GM23338 (cell line): Measurements from ENCODE around the gene CFAP65. TPM values are rescaled to one million over a fixed set of nuclear protein-coding genes. Genes with fewer than 3 reads are reported as not detected.

Experiments
- ATAC-seq: fragments of 200-7000 bp; cut with Tn5 transposase; 3 replicates; pipeline ENCODE4 v1.9.1; 2020
- DNase-seq: peaks from one replicate; pipeline ENCODE4 v3.0.0-alpha.2; 2015; ENCODE audit warnings: low spot score
- H2AFZ ChIP-seq: fragments of 200-600 bp; sonication (generic); 2 replicates; pipeline ENCODE4 v1.8.0; 2016; ENCODE audit warnings: antibody characterized with exemption, mild to moderate bottlenecking, moderate library complexity
- H3F3A ChIP-seq: fragments of 200-600 bp; sonication (generic); replicated peaks from 2 replicates; pipeline ENCODE4 v1.8.0; 2017; ENCODE audit warnings: antibody characterized with exemption, mixed run types, low read depth
- H3K27ac ChIP-seq: fragments of 200-600 bp; sonication (generic); 2 replicates; pipeline ENCODE4 v1.6.1; 2016; ENCODE audit warnings: low read depth
- H3K27me3 ChIP-seq: fragments of 200-600 bp; sonication (generic); 2 replicates; pipeline ENCODE4 v1.8.0; 2016; ENCODE audit warnings: mild to moderate bottlenecking, mixed run types, moderate library complexity; ENCODE audit not compliant: insufficient read depth
- H3K36me3 ChIP-seq: fragments of 200-600 bp; sonication (generic); 2 replicates; pipeline ENCODE4 v1.8.0; 2016; ENCODE audit warnings: mild to moderate bottlenecking; ENCODE audit not compliant: insufficient read depth
- H3K4me1 ChIP-seq: fragments of 200-600 bp; sonication (generic); 2 replicates; pipeline ENCODE4 v1.8.0; 2016; ENCODE audit warnings: mild to moderate bottlenecking, moderate library complexity; ENCODE audit not compliant: insufficient read depth
- H3K4me2 ChIP-seq: fragments of 200-600 bp; sonication (generic); 2 replicates; pipeline ENCODE4 v1.7.1; 2017; ENCODE audit warnings: mixed run types
- H3K4me3 ChIP-seq: fragments of 200-600 bp; sonication (generic); 2 replicates; pipeline ENCODE4 v1.6.1; 2016; ENCODE audit warnings: mixed run types
- H3K79me2 ChIP-seq: fragments of 200-600 bp; sonication (generic); replicated peaks from 2 replicates; pipeline ENCODE4 v1.8.0; 2017; ENCODE audit warnings: mild to moderate bottlenecking; ENCODE audit not compliant: insufficient read depth
- H3K9me2 ChIP-seq: fragments of 200-600 bp; sonication (generic); 2 replicates; pipeline ENCODE4 v1.8.0; 2017; ENCODE audit not compliant: insufficient read depth
- H4K20me1 ChIP-seq: fragments of 200-600 bp; sonication (generic); replicated peaks from 2 replicates; pipeline ENCODE4 v1.8.0; 2017; ENCODE audit warnings: mild to moderate bottlenecking; ENCODE audit not compliant: insufficient read depth
- H3K27ac Mint-ChIP-seq: 2 replicates; pipeline ENCODE4 v1.8.0; 2020; ENCODE audit warnings: inconsistent platforms, mild to moderate bottlenecking, moderate library complexity, mixed read lengths
- H3K27me3 Mint-ChIP-seq: 3 replicates; pipeline ENCODE4 v1.8.0; 2022; ENCODE audit warnings: low read depth, mild to moderate bottlenecking, moderate library complexity, mixed read lengths, inconsistent platforms; ENCODE audit not compliant: insufficient read depth, poor library complexity
- H3K36me3 Mint-ChIP-seq: 3 replicates; pipeline ENCODE4 v1.8.0; 2021; ENCODE audit warnings: low read depth, mild to moderate bottlenecking, inconsistent platforms, moderate library complexity, mixed read lengths
- H3K4me1 Mint-ChIP-seq: 3 replicates; pipeline ENCODE4 v1.8.0; 2020; ENCODE audit warnings: mild to moderate bottlenecking, inconsistent platforms, mixed read lengths
- H3K4me3 Mint-ChIP-seq: 3 replicates; pipeline ENCODE4 v1.8.0; 2021; ENCODE audit warnings: moderate library complexity, mild to moderate bottlenecking, inconsistent platforms, mixed read lengths
- H3K9me3 Mint-ChIP-seq: 3 replicates; pipeline ENCODE4 v1.8.0; 2020; ENCODE audit warnings: moderate library complexity, mild to moderate bottlenecking, inconsistent platforms, mixed read lengths
- CREB1 ChIP-seq: fragments of 250-450 bp; sonication (Bioruptor Pico); IDR thresholded peaks from 2 replicates; pipeline ENCODE4 v1.5.0; 2020; ENCODE audit warnings: low read depth, mild to moderate bottlenecking, moderate library complexity
- ETS1 ChIP-seq: IDR thresholded peaks from 2 replicates; pipeline ENCODE4 v1.6.1; 2016; ENCODE audit warnings: antibody characterized with exemption
- EZH2 ChIP-seq: fragments of 200-600 bp; sonication (generic); IDR thresholded peaks from one replicate; pipeline ENCODE4 v1.8.0; 2017; ENCODE audit warnings: antibody characterized with exemption, mild to moderate bottlenecking, low read depth; ENCODE audit not compliant: unreplicated experiment
- EZH2phosphoT487 ChIP-seq: fragments of 200-600 bp; sonication (generic); IDR thresholded peaks from one replicate; pipeline ENCODE4 v1.8.1; 2018; ENCODE audit warnings: antibody characterized with exemption; ENCODE audit not compliant: unreplicated experiment
- JUNB ChIP-seq: IDR thresholded peaks from one replicate; pipeline ENCODE4 v1.6.1; 2016; ENCODE audit warnings: antibody characterized with exemption; ENCODE audit not compliant: unreplicated experiment
- POLR2AphosphoS5 ChIP-seq: IDR thresholded peaks from 2 replicates; pipeline ENCODE4 v1.6.1; 2016; ENCODE audit warnings: antibody characterized with exemption, low read depth
- ZNF462 ChIP-seq: fragments of 250-450 bp; sonication (Bioruptor Pico); IDR thresholded peaks from 2 replicates; pipeline ENCODE4 v1.5.0; 2020; ENCODE audit warnings: mild to moderate bottlenecking, moderate library complexity
- polyA plus RNA-seq: library from polyadenylated mRNA; unstranded; fragments of >200 nt; fragmentation: Nextera tagmentation; extraction: Ambion mirVana; gene quantifications from 2 replicates; pipeline ENCODE4 v1.2.1, GENCODE V29; 2016
- total RNA-seq: library from RNA; depleted of rRNA; stranded (reverse); fragments of >200 nt; shearing (Covaris generic); gene quantifications from 2 replicates; pipeline ENCODE4 v1.2.3, GENCODE V29; 2014

Gene CFAP65
- total and polyA plus RNA-seq, 2 experiments from 2014 or later = 0.38 to 0.74 TPM

DNA sequence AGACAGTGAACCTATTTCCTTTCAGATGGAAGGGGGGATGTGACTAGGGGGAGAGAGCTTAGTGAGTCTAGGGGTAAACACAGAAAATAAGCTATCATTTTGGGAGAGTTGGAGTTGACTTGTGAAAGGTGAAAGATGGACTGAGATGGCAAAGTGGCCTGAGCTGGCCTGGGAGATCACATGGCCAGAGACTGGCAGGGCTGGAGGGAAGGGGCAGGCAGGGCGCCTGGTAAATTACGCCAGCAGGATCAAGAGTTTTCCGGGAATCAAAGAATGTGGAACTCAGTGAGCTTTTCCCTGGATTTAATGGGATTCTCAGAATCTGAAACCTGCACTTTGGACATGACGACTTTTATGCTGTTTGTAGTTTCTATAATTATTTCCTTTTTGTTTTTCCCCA is 841 bp upstream of the CFAP65 start (continued):
- TF ChIP-seq ZNF462 (no peak), POLR2AphosphoS5 (no peak), JUNB (no peak)

DNA sequence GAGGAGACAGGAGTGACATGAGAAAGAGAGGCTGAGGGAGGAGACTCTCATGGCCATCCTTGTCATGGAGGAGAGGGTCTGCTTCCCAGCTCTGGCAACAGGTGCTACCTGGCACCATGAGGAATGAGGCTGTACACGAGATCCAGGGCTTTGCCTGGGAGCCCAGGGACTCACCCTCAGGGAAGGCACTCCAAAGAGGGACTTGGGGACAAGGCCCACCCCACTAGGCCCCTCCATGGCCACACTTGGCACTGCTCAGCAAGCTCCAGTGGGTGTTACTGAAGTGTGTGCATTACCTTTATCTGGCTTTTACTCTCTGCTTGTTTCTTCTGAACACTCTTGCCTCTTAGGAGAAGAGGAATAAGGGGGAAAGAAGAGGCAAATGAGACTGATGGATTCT is 2.7 kb downstream of the CFAP65 start:
- H3K27me3 Mint-ChIP-seq = peaks cover 4% of the 10 kb centered on the region
- H3K27me3 ChIP-seq = no peaks in the 10 kb centered on the region
- H3K36me3 ChIP-seq = no peaks in the 10 kb centered on the region
- H3K79me2 ChIP-seq = no peaks in the 10 kb centered on the region
- no peak overlapping the region for H3K27ac Mint-ChIP-seq
- H3K4me2 ChIP-seq = no peak overlapping the region
- H3K36me3 Mint-ChIP-seq = no peaks in the 10 kb centered on the region
- H3K4me1 Mint-ChIP-seq = peaks cover 6% of the 10 kb centered on the region; the same call in 1 of the 3 replicates
- H3K4me1 ChIP-seq = no peaks in the 10 kb centered on the region; the same call in 1 of the 2 replicates
- no peaks in the 10 kb centered on the region; the same call in 2 of the 3 replicates for H3K9me3 Mint-ChIP-seq
- no peak overlapping the region for H3K4me3 ChIP-seq
- no peak overlapping the region for H3K4me3 Mint-ChIP-seq
- no peak for ATAC-seq
- no peak overlapping the region for H2AFZ ChIP-seq
- DNase-seq = no peak
- no peak overlapping the region for H3K27ac ChIP-seq
- no peaks in the 10 kb centered on the region for H3F3A ChIP-seq
- no peaks in the 10 kb centered on the region for H4K20me1 ChIP-seq
- no peaks in the 10 kb centered on the region for H3K9me2 ChIP-seq
- no peak for TF ChIP-seq JUNB
- TF ChIP-seq ZNF462 = no peak
- TF ChIP-seq POLR2AphosphoS5 = no peak
- no peak for TF ChIP-seq CREB1 (CRISPR knock-in tag)
- no peak for TF ChIP-seq EZH2phosphoT487
- no peak for TF ChIP-seq ETS1
- no peak for TF ChIP-seq EZH2
